Activated T-helper 1 cell treated with anti-CD3 and anti-CD28 coated beads, Interleukin-2, amount 50 U/mL, for 16 hours (primary cell): ENCODE measurements around the gene CIPC.

Source experiments
- DNase-seq, 2 donors: peaks; one replicate each; pipeline ENCODE4 v3.0.0-alpha.2; 2020; ENCODE audit warnings: low read depth in 1 of 2, low spot score in 1 of 2

Gene CIPC, protein sequence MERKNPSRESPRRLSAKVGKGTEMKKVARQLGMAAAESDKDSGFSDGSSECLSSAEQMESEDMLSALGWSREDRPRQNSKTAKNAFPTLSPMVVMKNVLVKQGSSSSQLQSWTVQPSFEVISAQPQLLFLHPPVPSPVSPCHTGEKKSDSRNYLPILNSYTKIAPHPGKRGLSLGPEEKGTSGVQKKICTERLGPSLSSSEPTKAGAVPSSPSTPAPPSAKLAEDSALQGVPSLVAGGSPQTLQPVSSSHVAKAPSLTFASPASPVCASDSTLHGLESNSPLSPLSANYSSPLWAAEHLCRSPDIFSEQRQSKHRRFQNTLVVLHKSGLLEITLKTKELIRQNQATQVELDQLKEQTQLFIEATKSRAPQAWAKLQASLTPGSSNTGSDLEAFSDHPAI

DNA sequence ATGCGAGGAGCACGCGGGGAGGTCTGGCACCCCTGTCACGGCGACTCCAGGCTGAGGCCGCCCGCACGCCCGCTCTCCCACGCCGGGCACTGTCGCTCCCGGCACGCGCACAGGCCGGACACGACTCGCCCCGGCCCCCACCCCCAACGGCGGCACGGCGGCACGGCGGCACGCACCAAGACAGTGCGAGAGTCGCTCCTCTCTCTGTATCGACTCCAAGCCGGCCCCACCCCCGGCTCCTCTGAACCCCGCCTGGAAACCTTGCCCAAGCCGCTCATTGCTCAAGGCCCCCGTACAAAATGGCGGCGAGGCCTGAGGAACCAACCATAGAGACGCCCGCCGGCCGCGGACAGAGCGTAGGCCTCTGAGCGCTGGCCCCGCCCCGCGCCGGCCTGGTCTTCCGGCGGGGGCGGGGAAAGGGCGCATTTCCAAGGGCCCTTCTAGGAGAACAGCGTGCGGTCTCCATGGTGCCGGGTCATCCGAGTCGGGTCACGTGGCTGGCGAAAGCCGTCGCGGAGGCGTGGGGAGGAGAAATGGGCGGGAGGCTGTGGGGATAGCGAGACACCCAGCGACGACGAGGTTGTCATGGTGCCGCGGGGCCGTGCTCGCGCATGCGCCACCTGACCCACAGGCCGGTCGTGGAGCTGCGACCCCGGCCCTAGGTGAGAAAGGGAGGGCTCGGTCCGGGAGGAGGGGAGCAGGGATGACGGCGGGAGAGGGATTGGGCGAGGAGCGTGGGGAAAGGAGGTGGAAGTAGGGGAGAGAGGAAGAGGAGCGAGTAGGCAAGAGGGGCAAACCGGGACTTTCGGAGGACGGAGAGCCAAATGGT lies at the start of gene CIPC:
Gene CIPC (plus strand): TSS at position 559 of the 829 bp plus-strand sequence. CDS start 7,451 bp downstream, outside the sequence.
- peak; percentile 98 to 99 for DNase-seq

GRCh38 chr14:77051116-77051515 lies 46.9 kb upstream of the CIPC start:
- no peak for DNase-seq

DNA sequence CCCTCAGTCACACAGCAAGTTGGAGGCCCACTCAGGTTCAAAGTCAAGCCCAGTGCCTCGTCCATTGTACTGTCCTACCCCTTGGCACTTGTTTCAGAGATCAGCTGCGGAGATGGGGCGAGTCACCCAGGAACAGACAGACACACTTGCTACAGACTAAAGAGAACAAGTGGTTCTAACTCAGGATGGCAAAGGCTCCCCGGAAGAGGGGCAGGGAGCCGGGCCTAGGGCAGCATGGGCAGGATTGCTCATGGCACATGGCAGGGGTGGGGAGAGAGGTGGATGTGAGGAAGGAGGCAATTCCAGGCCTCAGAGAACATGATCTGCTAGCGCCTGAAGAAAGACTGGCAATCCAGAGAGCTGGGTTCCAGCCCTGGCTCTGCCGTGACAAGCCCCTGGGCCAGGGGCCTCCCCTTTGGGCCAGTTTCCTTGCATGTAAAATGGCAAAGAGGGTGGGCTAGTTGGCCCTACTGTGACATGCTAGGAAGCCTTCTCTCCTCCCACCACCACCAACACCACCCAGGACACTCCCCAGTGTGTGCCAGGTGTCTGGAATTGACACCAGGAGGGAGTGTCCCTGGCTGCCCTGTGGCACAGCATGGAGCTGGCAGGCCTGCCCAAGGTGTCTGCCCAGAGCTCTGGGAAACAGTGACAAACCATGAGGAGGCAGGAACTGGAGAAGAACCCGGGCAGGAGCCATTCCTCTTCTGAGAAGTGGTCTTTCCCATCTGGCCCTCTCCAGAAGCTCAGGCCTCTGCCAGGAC lies 45.6 kb upstream of the CIPC start:
- no peak for DNase-seq

- DNase-seq: peak; percentile 50 to 67
Measured at GRCh38 chr14:77053046-77053841, 44.8 kb upstream of the CIPC start.

GRCh38 chr14:77055306-77055705 lies 42.8 kb upstream of the CIPC start:
- DNase-seq: no peak

DNA sequence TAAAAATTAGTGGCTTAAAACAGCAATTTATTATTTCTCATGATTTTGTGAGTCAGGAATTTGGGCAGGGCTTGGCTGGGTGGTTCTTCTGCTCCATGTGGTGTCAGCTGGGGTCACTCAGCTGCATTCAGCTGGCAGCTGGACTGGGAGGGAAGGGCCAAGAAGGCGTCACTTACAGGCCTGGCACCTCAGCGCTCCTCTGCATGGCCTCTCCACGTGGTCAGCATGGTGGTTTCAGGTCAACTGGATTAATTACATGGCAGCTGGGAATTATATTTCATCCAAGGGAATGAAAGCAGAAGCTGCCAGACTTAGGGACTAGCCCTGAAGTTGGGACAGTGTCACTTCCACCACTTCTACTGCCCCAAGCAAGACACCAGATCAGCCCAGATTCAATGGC lies 42.1 kb upstream of the CIPC start:
- DNase-seq: no peak

- DNase-seq: no peak
Measured at GRCh38 chr14:77058117-77058516, 39.9 kb upstream of the CIPC start.

GRCh38 chr14:77058785-77059184 lies 39.3 kb upstream of the CIPC start:
- DNase-seq: no peak

GRCh38 chr14:77059276-77059915 lies 38.7 kb upstream of the CIPC start:
- no peak for DNase-seq

- DNase-seq: no peak
Measured at GRCh38 chr14:77061630-77062257, 36.3 kb upstream of the CIPC start.

GRCh38 chr14:77062261-77062660 lies 35.8 kb upstream of the CIPC start:
- DNase-seq: no peak

GRCh38 chr14:77063571-77064171 lies 34.4 kb upstream of the CIPC start:
- no peak for DNase-seq

DNA sequence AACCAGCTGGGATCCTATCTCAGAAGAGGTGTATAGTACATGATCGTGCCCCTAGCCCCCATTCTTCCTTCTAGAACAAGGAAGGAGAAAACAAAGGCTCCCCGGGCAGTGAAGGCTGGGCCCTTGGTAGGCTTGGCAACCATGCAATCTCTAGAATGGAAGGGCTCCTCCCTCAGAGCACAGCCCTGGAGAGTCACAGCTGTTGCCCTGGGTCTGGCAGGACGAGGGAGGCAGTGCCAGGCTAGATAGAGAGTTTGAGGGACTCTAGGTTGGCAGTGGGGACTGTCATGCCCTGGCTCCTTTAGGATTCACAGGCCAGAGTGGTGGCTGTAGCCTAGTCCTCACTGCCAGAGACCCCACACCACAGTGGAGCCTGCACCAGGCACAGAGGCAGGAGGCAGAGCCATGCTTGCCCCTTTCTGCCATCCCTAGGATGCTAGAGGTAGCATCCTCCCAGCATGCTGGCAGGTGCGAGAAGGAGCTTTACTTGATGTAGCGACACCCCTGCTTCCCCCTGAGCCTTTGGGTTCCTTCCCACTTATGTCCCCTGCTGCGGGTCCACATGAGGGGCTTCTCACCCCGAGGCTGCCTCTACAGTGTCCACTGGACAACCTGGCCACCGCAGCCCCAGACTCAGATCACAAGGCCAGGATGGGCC lies 33.4 kb upstream of the CIPC start:
- DNase-seq: no peak

DNA sequence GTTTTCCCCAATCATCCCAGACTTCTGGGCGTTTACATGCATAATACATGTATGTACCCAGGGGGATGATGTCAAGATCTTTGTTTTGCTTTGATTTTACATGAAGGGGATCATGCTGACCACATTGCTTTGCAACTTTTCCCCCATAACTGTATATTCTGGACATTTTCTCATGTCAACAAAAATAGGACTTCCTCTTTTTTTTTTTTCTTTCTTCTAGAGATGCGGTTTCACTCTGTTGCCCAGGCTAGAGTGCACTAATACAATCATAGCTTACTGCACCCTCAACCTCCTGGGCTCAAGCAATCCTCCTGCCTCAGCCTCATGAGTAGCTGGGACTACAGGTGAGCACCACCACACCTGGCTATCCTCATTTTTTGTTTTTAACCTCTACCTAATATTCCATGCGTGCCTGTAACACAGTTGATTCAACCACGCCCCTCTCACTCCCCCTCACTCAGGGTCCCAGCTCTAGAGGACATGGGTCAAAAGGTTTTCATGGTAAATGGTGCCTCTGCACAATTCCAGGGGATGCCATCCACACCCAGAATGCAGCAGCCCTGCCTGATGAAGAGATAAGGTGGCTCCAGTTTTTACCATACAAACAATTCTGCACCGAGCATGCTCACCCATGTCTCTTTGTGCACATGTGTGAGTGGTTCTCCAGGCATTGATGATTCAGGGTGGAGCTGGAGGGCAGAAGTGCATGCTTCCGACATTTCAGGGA lies 32.0 kb upstream of the CIPC start:
- DNase-seq: no peak

- DNase-seq: no peak
Measured at GRCh38 chr14:77066578-77067172, 31.4 kb upstream of the CIPC start.

- peak; percentile 24 to 29 for DNase-seq
Measured at GRCh38 chr14:77067632-77068516, 30.2 kb upstream of the CIPC start.
